GM19193 (cell line): Measurements from ENCODE around the gene ZYG11A.

Experiments
- POLR2A ChIP-seq: IDR thresholded peaks from 4 replicates; pipeline ENCODE4 v1.6.1; 2011; ENCODE audit not compliant: insufficient read depth, insufficient read length; ENCODE audit errors: extremely low read depth

ZYG11A gene

DNA sequence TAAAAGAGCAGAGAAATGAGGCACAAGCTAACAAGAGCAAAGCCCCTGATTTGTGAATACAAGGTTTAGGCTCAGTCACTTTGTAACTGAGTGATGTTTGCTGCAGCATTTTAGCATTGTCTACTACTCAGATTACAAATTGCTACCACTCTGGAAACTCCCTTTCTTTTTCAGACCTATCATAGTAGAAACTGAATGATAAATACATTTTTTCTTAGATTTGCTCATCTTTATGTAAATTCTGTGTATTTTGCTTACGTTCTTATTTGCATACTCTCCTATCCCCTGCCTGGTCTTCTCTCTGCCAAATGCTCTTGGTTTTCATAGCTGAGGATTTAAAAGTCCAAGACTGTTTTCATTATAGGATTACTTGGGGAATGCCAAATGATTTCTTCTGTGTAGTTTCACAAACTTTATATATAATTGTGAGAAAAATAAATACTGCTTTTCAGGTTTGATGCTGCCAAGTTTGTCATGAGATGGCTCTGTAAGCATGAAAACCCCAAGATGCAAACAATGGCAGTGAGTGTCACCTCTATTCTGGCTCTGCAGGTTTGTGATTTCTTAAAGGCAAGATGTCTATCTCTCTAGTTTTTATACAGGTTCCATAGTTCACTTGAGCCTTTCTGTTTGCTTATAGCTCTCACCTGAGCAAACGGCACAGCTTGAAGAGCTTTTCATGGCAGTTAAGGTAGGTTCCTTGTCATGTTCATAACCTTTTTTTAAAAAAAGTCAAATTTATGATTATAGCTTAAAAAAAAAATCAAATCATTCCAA lies 24.7 kb downstream of the ZYG11A start:
- no peak for TF ChIP-seq POLR2A

DNA sequence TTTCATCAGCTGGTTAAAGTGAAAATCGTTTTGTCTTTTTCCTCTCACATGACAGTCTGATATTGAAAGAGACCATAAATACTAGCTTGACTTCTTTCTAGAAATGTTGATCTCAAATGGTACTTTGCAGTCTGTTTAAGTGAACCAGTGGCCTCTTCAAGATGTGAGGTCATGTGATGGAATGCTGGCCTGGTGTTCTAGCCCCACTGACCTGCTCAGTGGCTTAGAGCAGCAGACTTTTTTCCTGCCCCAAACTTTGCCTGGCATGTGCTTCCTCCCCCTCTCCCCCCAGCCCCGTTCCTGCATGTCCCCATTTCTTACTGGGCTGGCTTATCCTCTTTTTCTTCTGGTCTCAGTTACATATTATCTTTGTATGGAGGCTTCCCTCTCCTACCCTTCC lies 34.3 kb downstream of the ZYG11A start:
- no peak for TF ChIP-seq POLR2A

- TF ChIP-seq POLR2A: no peak
Measured at GRCh38 chr1:52877554-52877953, 35.0 kb downstream of the ZYG11A start.

- no peak for TF ChIP-seq POLR2A
Measured at GRCh38 chr1:52880206-52880605, 37.6 kb downstream of the ZYG11A start.

- TF ChIP-seq POLR2A: no peak
Measured at GRCh38 chr1:52887483-52887882, 44.9 kb downstream of the ZYG11A start.

GRCh38 chr1:52892424-52893215 lies 50.1 kb downstream of the ZYG11A start:
- no peak for TF ChIP-seq POLR2A

- TF ChIP-seq POLR2A: no peak
Measured at GRCh38 chr1:52899445-52899894, 56.9 kb downstream of the ZYG11A start.

DNA sequence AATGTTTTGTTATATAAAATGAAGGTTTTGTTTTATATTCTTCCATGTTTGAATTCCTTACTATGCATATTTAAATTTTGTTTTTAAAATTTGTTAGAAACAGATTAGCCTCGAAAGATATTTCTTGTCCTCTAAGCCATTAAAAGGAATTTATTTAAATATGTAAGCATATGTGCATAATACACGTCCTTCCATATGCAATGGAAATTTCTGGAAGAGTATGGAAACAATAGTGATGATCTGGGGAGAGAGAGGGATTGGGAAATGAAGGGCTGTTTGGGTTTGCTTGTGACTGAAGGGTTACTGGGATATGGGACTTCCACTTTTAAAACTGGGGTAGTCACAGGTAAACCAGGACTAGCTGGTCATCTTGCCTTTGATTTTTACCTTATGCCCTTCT lies 57.8 kb downstream of the ZYG11A start:
- no peak for TF ChIP-seq POLR2A

DNA sequence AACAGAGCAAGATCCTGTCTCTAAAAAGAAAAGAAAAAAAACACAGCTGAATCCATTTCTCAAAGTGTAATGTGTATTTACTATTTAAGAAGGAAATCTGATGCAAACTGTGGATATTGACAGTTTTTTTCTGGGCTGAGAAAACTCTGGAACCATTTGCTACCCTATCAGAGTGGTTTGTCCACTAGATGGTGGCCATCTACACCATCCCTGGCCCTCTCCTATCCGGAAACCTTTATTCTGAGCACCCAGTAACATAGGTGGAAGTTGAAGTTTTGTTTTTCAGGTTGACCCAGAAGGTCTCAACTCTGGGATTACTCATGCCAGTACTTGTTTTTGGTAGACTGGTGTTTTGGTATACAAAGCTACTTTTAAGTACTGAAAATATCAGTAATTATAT lies 58.8 kb downstream of the ZYG11A start:
- TF ChIP-seq POLR2A: no peak

DNA sequence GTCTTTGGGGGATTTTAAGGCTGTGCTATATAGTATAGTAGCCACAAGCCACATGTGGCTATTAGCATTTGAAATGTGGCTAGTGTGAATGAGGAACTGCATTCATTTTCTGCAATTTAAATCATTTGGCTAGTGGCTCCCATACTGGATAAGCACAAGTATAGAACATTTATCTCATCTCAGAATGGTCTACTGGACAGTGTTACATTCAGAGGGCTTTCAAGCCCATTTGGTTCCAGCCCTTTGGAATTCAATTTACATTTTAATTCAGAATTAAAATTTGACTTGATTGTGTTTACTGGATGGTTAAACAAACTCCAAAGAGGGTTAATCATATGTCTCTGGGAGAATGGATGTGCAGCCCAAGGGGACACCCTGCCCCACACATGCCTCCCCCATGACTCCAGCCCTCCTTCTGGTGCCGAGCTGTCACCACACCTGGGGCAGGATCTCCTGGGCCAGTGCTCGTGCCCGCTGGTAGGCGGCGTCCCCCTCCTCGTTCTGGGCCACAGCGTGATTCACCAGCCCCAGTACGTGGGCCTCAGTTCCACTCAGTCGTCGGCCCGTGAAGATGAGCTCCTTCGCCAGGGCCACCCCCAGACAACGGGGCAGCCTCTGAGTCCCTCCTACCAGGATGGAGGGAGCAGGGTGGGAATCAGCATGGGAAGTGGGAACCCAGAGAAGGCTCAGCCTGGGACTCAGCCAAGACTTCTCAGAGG lies 61.8 kb downstream of the ZYG11A start:
- TF ChIP-seq POLR2A: no peak

- TF ChIP-seq POLR2A: no peak
Measured at GRCh38 chr1:52904927-52905698, 62.6 kb downstream of the ZYG11A start.

- no peak for TF ChIP-seq POLR2A
Measured at GRCh38 chr1:52906135-52906603, 63.6 kb downstream of the ZYG11A start.

- TF ChIP-seq POLR2A: no peak
Measured at GRCh38 chr1:52907068-52907811, 64.7 kb downstream of the ZYG11A start.

DNA sequence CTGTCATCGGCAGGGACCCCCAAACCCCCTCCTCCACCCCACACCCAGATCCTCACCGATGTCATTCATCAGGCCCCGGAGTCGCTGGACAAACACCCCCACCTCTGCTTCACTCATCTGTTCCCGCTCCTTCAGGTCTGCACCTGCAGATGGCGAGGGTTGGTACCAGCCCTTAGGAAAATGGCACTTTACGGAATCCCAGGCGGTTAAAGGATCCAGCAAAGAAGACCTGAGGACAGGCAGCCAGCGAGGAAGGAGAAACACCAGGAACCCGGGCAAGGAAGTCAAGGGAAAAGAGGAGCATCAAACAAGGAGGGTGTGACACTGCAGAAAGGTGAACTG lies 65.2 kb downstream of the ZYG11A start:
- TF ChIP-seq POLR2A: no peak
